Sigmoid colon (tissue), 7 donors: ENCODE data around the gene SETD1B. TPM values are rescaled to one million over a fixed set of nuclear protein-coding genes. Genes with fewer than 3 reads are reported as not detected.
A peak's percentile ranks its signal among the peaks of the same experiment; 100 is the strongest.

Experiments used
- DNase-seq: peaks from one replicate; pipeline ENCODE4 v3.0.0-alpha.2; 2019
- H3K27ac ChIP-seq, 4 donors: fragments of 200-600 bp; sonication (generic); one replicate each; pipeline ENCODE4 v1.5.1; 2016 to 2019; ENCODE audit warnings: mild to moderate bottlenecking in 1 of 4
- H3K27me3 ChIP-seq, 3 donors: fragments of 200-600 bp; sonication (generic); one replicate each; pipeline ENCODE4 v1.5.1; 2019; ENCODE audit warnings: mild to moderate bottlenecking in 1 of 3
- H3K36me3 ChIP-seq, 4 donors: fragments of 200-600 bp; sonication (generic); one replicate each; pipeline ENCODE4 v1.5.1; 2016 to 2019
- H3K4me1 ChIP-seq, 4 donors: fragments of 200-600 bp; sonication (generic); one replicate each; pipeline ENCODE4 v1.5.1; 2017 to 2019
- H3K4me3 ChIP-seq, 4 donors: fragments of 200-600 bp; sonication (generic); one replicate each; pipeline ENCODE4 v1.5.1; 2017 to 2019; ENCODE audit warnings: mild to moderate bottlenecking in 2 of 4, moderate library complexity in 1 of 4
- H3K9me3 ChIP-seq, 4 donors: fragments of 200-600 bp in 3 of 4; sonication (generic) in 3 of 4; one replicate each; pipeline versions ENCODE4 v1.5.1 to v1.6.1; 2013 to 2019
- EP300 ChIP-seq, 4 donors: sonication (generic); formaldehyde crosslinking; IDR thresholded peaks; one replicate each; pipeline ENCODE4 v1.6.1; 2017; ENCODE audit warnings: antibody characterized with exemption in 4 of 4
- POLR2A ChIP-seq, 2 donors: fragments of 450-650 bp; IDR thresholded peaks; one replicate each; pipeline ENCODE4 v1.6.1; 2016; ENCODE audit warnings: antibody characterized with exemption in 2 of 2, mild to moderate bottlenecking in 2 of 2, moderate library complexity in 2 of 2
- POLR2AphosphoS5 ChIP-seq, 4 donors: sonication (generic); formaldehyde crosslinking; IDR thresholded peaks; one replicate each; pipeline ENCODE4 v1.6.1; 2017; ENCODE audit warnings: antibody characterized with exemption in 4 of 4
- WGBS, 2 donors: extraction: QIAGEN DNeasy Blood & Tissue Kit; methylation state at CpG; one replicate each; pipeline ENCODE4 v1.1.7; 2013; 5-methylcytosine and 5-hydroxymethylcytosine counted together
- intact Hi-C: fragments of 100-400 bp; cut with DNase I; formaldehyde crosslinking; loops from one replicate; pipeline ENCODE4 v1.15.1; 2023
- polyA plus RNA-seq, 3 donors: library from polyadenylated mRNA; stranded (reverse); fragments of 200-250 nt; gene quantifications; one replicate each; pipeline ENCODE4 v1.2.3, GENCODE V29; 2013
- total RNA-seq, 4 donors: library from RNA; depleted of rRNA; stranded (reverse); fragments of >200 nt; gene quantifications; one replicate each; pipeline ENCODE4 v1.1.0, GENCODE V29; 2016
- TF ChIP-seq, protein P1 (sequence below), 4 experiments: fragments of 450-650 bp in 3 of 4; fragments of 200-600 bp in 1 of 4; IDR thresholded peaks; one replicate each; pipeline ENCODE4 v1.5.1; 2016 to 2019; ENCODE audit warnings: antibody characterized with exemption in 4 of 4, mild to moderate bottlenecking in 3 of 4, moderate library complexity in 2 of 4
- donor health status: healthy with polysubstance abuse.
- donor health status: Bipolar disorder and iron deficiency.
- donor health status: healthy.

The SETD1B gene
- total and polyA plus RNA-seq, 7 donors, result 2.4 to 16.9 (median 8.2) TPM

DNA sequence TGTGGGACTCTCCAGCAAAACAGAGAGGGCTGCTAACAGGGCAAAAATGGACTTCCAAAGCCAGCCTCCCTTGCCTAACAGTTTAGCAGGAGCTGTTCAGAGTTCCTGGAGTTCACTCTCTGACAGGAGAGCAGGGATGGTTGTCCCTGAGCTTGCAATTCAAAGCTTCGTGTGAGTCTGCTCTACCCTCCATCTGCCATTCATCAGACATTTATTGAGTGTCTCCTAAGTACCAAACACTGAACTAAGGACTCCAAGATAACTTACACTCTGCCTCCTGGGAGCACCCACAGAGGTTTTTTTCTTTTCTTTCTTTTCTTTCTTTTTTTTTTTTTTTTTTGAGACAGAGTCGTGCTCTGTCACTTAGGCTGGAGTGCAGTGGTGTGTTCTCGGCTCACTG lies 39.0 kb upstream of the SETD1B start:
- no peak for DNase-seq
- 93% methylated on average over 3 of the region's 3 CpGs for WGBS, 2 donors
- H3K36me3 ChIP-seq, result no peaks in the 10 kb centered on the region
- no peak for TF ChIP-seq EP300 (IDR thresholded peaks at IDR 0.05)
- no peak overlapping the region for H3K4me3 ChIP-seq
- peak overlapping the region in 1 of 4 donors; percentile 81 for H3K27ac ChIP-seq
- peaks cover 0 to 56% (median 49%) of the 10 kb centered on the region in 4 donors for H3K4me1 ChIP-seq
- no peaks in the 10 kb centered on the region for H3K9me3 ChIP-seq
- intact Hi-C loops, result loop anchor here (5.0 kb wide), 1 partner anchor 53 kb away; the partner anchor contains the start of gene TMEM120B
- no peaks in the 10 kb centered on the region for H3K27me3 ChIP-seq

DNA sequence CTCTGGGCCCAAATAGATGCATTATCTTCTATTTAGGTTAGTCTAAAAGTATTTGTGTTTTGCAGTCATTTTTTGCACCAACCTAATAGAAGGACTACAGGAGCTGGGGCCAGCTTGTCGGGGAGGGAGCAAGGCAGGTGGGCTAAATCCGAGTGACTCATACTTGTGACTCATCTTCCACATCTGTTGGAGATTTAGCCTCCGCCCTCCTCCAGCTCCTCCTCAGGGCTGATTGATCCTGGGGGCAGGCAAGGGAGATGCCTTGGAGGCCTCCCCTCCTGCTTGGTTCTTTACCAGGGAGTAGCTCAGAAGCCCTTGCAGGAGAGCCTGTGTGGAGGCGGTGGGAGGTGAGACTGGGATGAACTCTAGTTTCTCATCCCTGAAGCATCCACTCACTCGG lies 38.2 kb upstream of the SETD1B start:
- intact Hi-C loops, result loop anchor here (5.0 kb wide), 1 partner anchor 53 kb away; the partner anchor contains the start of gene TMEM120B
- peak overlapping the region in 3 of 4 donors; percentile 52 to 81 (median 67) for H3K27ac ChIP-seq
- H3K9me3 ChIP-seq, result no peaks in the 10 kb centered on the region
- no peak overlapping the region for H3K4me3 ChIP-seq
- H3K27me3 ChIP-seq, result no peaks in the 10 kb centered on the region
- TF ChIP-seq POLR2A (IDR thresholded peaks at IDR 0.05) (no peak), POLR2AphosphoS5 (IDR thresholded peaks at IDR 0.05) (no peak), EP300 (IDR thresholded peaks at IDR 0.05) (no peak)
- TF ChIP-seq, protein P1, sequence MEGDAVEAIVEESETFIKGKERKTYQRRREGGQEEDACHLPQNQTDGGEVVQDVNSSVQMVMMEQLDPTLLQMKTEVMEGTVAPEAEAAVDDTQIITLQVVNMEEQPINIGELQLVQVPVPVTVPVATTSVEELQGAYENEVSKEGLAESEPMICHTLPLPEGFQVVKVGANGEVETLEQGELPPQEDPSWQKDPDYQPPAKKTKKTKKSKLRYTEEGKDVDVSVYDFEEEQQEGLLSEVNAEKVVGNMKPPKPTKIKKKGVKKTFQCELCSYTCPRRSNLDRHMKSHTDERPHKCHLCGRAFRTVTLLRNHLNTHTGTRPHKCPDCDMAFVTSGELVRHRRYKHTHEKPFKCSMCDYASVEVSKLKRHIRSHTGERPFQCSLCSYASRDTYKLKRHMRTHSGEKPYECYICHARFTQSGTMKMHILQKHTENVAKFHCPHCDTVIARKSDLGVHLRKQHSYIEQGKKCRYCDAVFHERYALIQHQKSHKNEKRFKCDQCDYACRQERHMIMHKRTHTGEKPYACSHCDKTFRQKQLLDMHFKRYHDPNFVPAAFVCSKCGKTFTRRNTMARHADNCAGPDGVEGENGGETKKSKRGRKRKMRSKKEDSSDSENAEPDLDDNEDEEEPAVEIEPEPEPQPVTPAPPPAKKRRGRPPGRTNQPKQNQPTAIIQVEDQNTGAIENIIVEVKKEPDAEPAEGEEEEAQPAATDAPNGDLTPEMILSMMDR (IDR thresholded peaks at IDR 0.05), result no peak
- 81 to 88% methylated on average over 5 of the region's 5 CpGs for WGBS, 2 donors
- H3K4me1 ChIP-seq, result peaks cover 0 to 56% (median 49%) of the 10 kb centered on the region in 4 donors
- no peak for DNase-seq
- no peaks in the 10 kb centered on the region for H3K36me3 ChIP-seq

- H3K9me3 ChIP-seq, result no peaks in the 10 kb centered on the region
- no peak for DNase-seq
- no peak overlapping the region for H3K4me3 ChIP-seq
- peaks cover 0 to 53% (median 47%) of the 10 kb centered on the region in 4 donors for H3K4me1 ChIP-seq
- intact Hi-C loops, result loop anchor here (5.0 kb wide), 1 partner anchor 54 kb away; the partner anchor contains the start of gene TMEM120B
- peak overlapping the region in 3 of 4 donors; percentile 52 to 81 (median 67) for H3K27ac ChIP-seq
- TF ChIP-seq POLR2A (IDR thresholded peaks at IDR 0.05), result no peak
- no peak for TF ChIP-seq EP300 (IDR thresholded peaks at IDR 0.05)
- TF ChIP-seq, protein P1 (IDR thresholded peaks at IDR 0.05), result no peak
- TF ChIP-seq POLR2AphosphoS5 (IDR thresholded peaks at IDR 0.05), result no peak
- H3K36me3 ChIP-seq, result no peaks in the 10 kb centered on the region
- no peaks in the 10 kb centered on the region for H3K27me3 ChIP-seq
- 96% methylated on average over 5 of the region's 5 CpGs for WGBS, 2 donors
Observed at GRCh38 chr12:121766290-121767039, 37.3 kb upstream of the SETD1B start.

GRCh38 chr12:121767525-121768016 lies 36.2 kb upstream of the SETD1B start:
- H3K27me3 ChIP-seq, result no peaks in the 10 kb centered on the region
- no peaks in the 10 kb centered on the region for H3K9me3 ChIP-seq
- H3K36me3 ChIP-seq, result no peaks in the 10 kb centered on the region
- TF ChIP-seq POLR2A (IDR thresholded peaks at IDR 0.05) (no peak), EP300 (IDR thresholded peaks at IDR 0.05) (no peak), POLR2AphosphoS5 (IDR thresholded peaks at IDR 0.05) (peak in 1 of 4 donors; percentile 34)
- TF ChIP-seq, protein P1 (IDR thresholded peaks at IDR 0.05), result no peak
- 79 to 85% methylated on average over 10 of the region's 10 CpGs for WGBS, 2 donors
- peak overlapping the region; percentile 65 to 81 (median 68) for H3K27ac ChIP-seq
- peak overlapping the region in 1 of 4 donors; percentile 11 for H3K4me3 ChIP-seq
- DNase-seq, result peak; percentile 85
- intact Hi-C loops, result loop anchor here (5.0 kb wide), 1 partner anchor 55 kb away; the partner anchor contains the start of gene TMEM120B
- peaks cover 0 to 42% (median 36%) of the 10 kb centered on the region in 4 donors for H3K4me1 ChIP-seq

- no peak overlapping the region for H3K4me3 ChIP-seq
- no peaks in the 10 kb centered on the region for H3K27me3 ChIP-seq
- intact Hi-C loops, result loop anchor here (5.0 kb wide), 1 partner anchor 57 kb away; the partner anchor contains the start of gene TMEM120B
- H3K9me3 ChIP-seq, result no peaks in the 10 kb centered on the region
- no peak overlapping the region for H3K27ac ChIP-seq
- H3K4me1 ChIP-seq, result peaks cover 0 to 48% (median 42%) of the 10 kb centered on the region in 4 donors
- TF ChIP-seq POLR2A (IDR thresholded peaks at IDR 0.05) (no peak), EP300 (IDR thresholded peaks at IDR 0.05) (no peak), POLR2AphosphoS5 (IDR thresholded peaks at IDR 0.05) (no peak)
- TF ChIP-seq, protein P1 (IDR thresholded peaks at IDR 0.05), result no peak
- H3K36me3 ChIP-seq, result no peaks in the 10 kb centered on the region
- no peak for DNase-seq
- WGBS, 2 donors, result 95% methylated on average over 9 of the region's 9 CpGs
Observed at GRCh38 chr12:121769297-121769830, 34.4 kb upstream of the SETD1B start.
